Endothelial cell of umbilical vein (primary cell): ENCODE results near the gene TRIM50. TPM values are rescaled to one million over a fixed set of nuclear protein-coding genes. Genes with fewer than 3 reads are reported as not detected.
"Not testable (repeated sequence)": the region's sequence is repeated elsewhere in the genome, so short reads cannot be mapped to it uniquely, and the experiment has no call there.

Source experiments
- BruUV-seq: library from RNA; stranded (reverse); fragments of 400-500 nt; replicated peaks from 2 replicates; lab custom pipeline; 2021; lab: Mats Ljungman, UMichigan
- CTCF ChIA-PET: fragments of 300-600, 350-600 bp; sonication (Branson Sonifier 250); formaldehyde crosslinking; loops from one replicate; lab custom pipeline; 2021; ENCODE audit warnings: antibody characterized with exemption, inconsistent platforms; lab: Charles Lee
- POLR2A ChIA-PET: fragments of 300-600, 350-600 bp; sonication (Branson Sonifier 250); formaldehyde crosslinking; loops from one replicate; lab custom pipeline; 2021; ENCODE audit warnings: antibody characterized with exemption, inconsistent platforms; lab: Charles Lee
- DNase-seq: peaks from one replicate; pipeline ENCODE4 v3.0.0-alpha.2; 2011; ENCODE audit warnings: low read depth, low spot score
- FAIRE-seq: peaks from 2 replicates; lab custom pipeline; 2011; peaks lifted over from hg19 to GRCh38; lab: Jason Lieb, UNC
- H2AFZ ChIP-seq: 2 replicates; pipeline ENCODE4 v1.6.0; 2012; ENCODE audit warnings: low read depth, low read length, control low read depth, inconsistent platforms
- H3K27ac ChIP-seq: 2 replicates; pipeline ENCODE4 v1.5.1; 2011; ENCODE audit warnings: low read depth, mild to moderate bottlenecking, control low read depth, low read length, moderate library complexity; ENCODE audit not compliant: insufficient read depth
- H3K27me3 ChIP-seq, 2 experiments: 2 replicates each; pipeline versions ENCODE4 v1.6.0 to v1.6.1; 2011; ENCODE audit warnings: low read length in 2 of 2, mixed read lengths in 1 of 2; ENCODE audit not compliant: control insufficient read depth in 2 of 2, insufficient read depth in 2 of 2
- H3K36me3 ChIP-seq, 2 experiments: 2 replicates in 1 of 2; 3 replicates in 1 of 2; pipeline ENCODE4 v1.5.1; 2011; ENCODE audit warnings: low read length in 2 of 2, mild to moderate bottlenecking in 1 of 2, moderate library complexity in 1 of 2; ENCODE audit not compliant: control insufficient read depth in 2 of 2, insufficient read depth in 2 of 2; ENCODE audit errors: extremely low read depth in 1 of 2
- H3K4me1 ChIP-seq: 3 replicates; pipeline ENCODE4 v1.5.1; 2011; ENCODE audit warnings: mild to moderate bottlenecking, low read length; ENCODE audit not compliant: control insufficient read depth, insufficient read depth; ENCODE audit errors: extremely low read depth
- H3K4me2 ChIP-seq: 2 replicates; pipeline ENCODE4 v1.6.1; 2011; ENCODE audit warnings: low read length, control low read depth, mixed read lengths; ENCODE audit not compliant: insufficient read depth
- H3K4me3 ChIP-seq, 3 experiments: fragments of 200-600 bp in 1 of 3; sonication (generic), shearing (Covaris generic) in 1 of 3; replicated peaks in 1 of 3; 2 replicates each; pipeline ENCODE4 v1.5.1; 2011 to 2016; ENCODE audit warnings: control low read depth in 3 of 3, low read length in 3 of 3, mild to moderate bottlenecking in 2 of 3, inconsistent platforms in 1 of 3, low read depth in 1 of 3, moderate library complexity in 1 of 3; ENCODE audit not compliant: insufficient read depth in 1 of 3
- H3K79me2 ChIP-seq: 2 replicates; pipeline ENCODE4 v1.6.0; 2012; ENCODE audit warnings: low read length, inconsistent platforms; ENCODE audit not compliant: control insufficient read depth, insufficient read depth
- H3K9ac ChIP-seq: replicated peaks from 2 replicates; pipeline ENCODE3; 2011; ENCODE audit warnings: low read length, control low read depth; ENCODE audit not compliant: insufficient read depth; ENCODE audit errors: extremely low read depth
- H3K9me1 ChIP-seq: replicated peaks from 3 replicates; pipeline ENCODE4 v1.6.0; 2011; ENCODE audit warnings: mild to moderate bottlenecking, low read length; ENCODE audit not compliant: control insufficient read depth, insufficient read depth; ENCODE audit errors: extremely low read depth
- H3K9me3 ChIP-seq: replicated peaks from 2 replicates; pipeline ENCODE4 v1.5.1; 2012; ENCODE audit warnings: low read length, inconsistent platforms; ENCODE audit not compliant: control insufficient read depth, insufficient read depth
- H4K20me1 ChIP-seq: replicated peaks from 2 replicates; pipeline ENCODE3; 2011; ENCODE audit warnings: mild to moderate bottlenecking, low read length; ENCODE audit not compliant: control insufficient read depth, insufficient read depth; ENCODE audit errors: extremely low read depth
- CTCF ChIP-seq, 2 donors: IDR thresholded peaks; 1 replicate in 1 of 2; 2 replicates in 1 of 2; pipeline ENCODE4 v1.5.1; 2011; ENCODE audit warnings: low read length in 2 of 2, mild to moderate bottlenecking in 2 of 2, moderate library complexity in 2 of 2, control low read depth in 1 of 2, inconsistent platforms in 1 of 2, low read depth in 1 of 2; ENCODE audit not compliant: insufficient read depth in 1 of 2; ENCODE audit errors: extremely low read depth in 1 of 2
- EZH2 ChIP-seq: IDR thresholded peaks from 2 replicates; pipeline ENCODE4 v1.6.1; 2012; ENCODE audit warnings: borderline replicate concordance, low read depth, mild to moderate bottlenecking, moderate library complexity, low read length, inconsistent platforms; ENCODE audit not compliant: severe bottlenecking
- FOS ChIP-seq: IDR thresholded peaks from 2 replicates; pipeline ENCODE4 v1.6.1; 2011; ENCODE audit warnings: mild to moderate bottlenecking, low read length, moderate library complexity, borderline replicate concordance; ENCODE audit not compliant: insufficient read depth
- GATA2 ChIP-seq: IDR thresholded peaks from 2 replicates; pipeline ENCODE4 v1.7.0; 2011; ENCODE audit warnings: low read depth, mild to moderate bottlenecking, moderate library complexity, mixed read lengths, low read length; ENCODE audit not compliant: insufficient read length, insufficient read depth
- JUN ChIP-seq: IDR thresholded peaks from 2 replicates; pipeline ENCODE4 v1.6.1; 2011; ENCODE audit warnings: borderline replicate concordance, low read depth; ENCODE audit not compliant: insufficient read length, insufficient read depth
- MAX ChIP-seq: IDR thresholded peaks from 2 replicates; pipeline ENCODE4 v1.6.1; 2011; ENCODE audit not compliant: insufficient read depth, insufficient read length
- MYC ChIP-seq: IDR thresholded peaks from one replicate; pipeline ENCODE4 v1.6.1; 2011; ENCODE audit warnings: mild to moderate bottlenecking, low read depth, low read length
- POLR2A ChIP-seq: IDR thresholded peaks from 2 replicates; pipeline ENCODE4 v1.6.1; 2012; ENCODE audit warnings: low read depth, mild to moderate bottlenecking, control low read depth, low read length
- POLR2AphosphoS5 ChIP-seq: IDR thresholded peaks from 2 replicates; pipeline ENCODE4 v1.6.1; 2012; ENCODE audit warnings: low read depth, mild to moderate bottlenecking, control low read depth, low read length, moderate library complexity; ENCODE audit not compliant: insufficient read depth
- dilution Hi-C: fragments of 300-500 bp; cut with MboI; formaldehyde crosslinking; loops from one replicate; pipeline ENCODE4 v1.15.0; 2019; ENCODE audit warnings: low sequenced_read_pairs; ENCODE audit not compliant: extremely low pct_ligation_motif_present
- intact Hi-C: fragments of 100-400 bp; cut with micrococcal nuclease; formaldehyde crosslinking; loops from one replicate; pipeline ENCODE4 v1.10.0; 2022
- polyA plus RNA-seq, 4 experiments: library from polyadenylated mRNA; depleted of rRNA in 3 of 4; stranded (reverse) in 3 of 4; unstranded in 1 of 4; fragments of >200 nt; gene quantifications; 2 replicates each; pipeline versions ENCODE4 v1.2.1 to v1.2.3, GENCODE V29; 2011 to 2012; ENCODE audit warnings: missing spikeins in 1 of 4
- total RNA-seq: library from RNA; stranded (reverse); gene quantifications from 2 replicates; pipeline ENCODE4 v1.2.3, GENCODE V29; 2021

Gene TRIM50
- total and polyA plus RNA-seq, 2 donors (not counting 3 experiments of a cell fraction or from before 2014, with no cell fraction given): not detected

GRCh38 chr7:73312831-73313520, 14.9 kb downstream of the TRIM50 start:
- FAIRE-seq (no peak), DNase-seq (no peak)

GRCh38 chr7:73311421-73311820, 16.5 kb downstream of the TRIM50 start:
- H3K9ac ChIP-seq, H3K4me2 ChIP-seq, H4K20me1 ChIP-seq, FAIRE-seq, H3K4me1 ChIP-seq, H3K9me3 ChIP-seq, CTCF ChIA-PET, H3K27me3 ChIP-seq, H3K27ac ChIP-seq, DNase-seq, intact Hi-C loops, POLR2A ChIA-PET, H3K4me3 ChIP-seq, BruUV-seq, H3K79me2 ChIP-seq, H2AFZ ChIP-seq, H3K36me3 ChIP-seq, H3K9me1 ChIP-seq, dilution Hi-C loops: not testable (repeated sequence)

More at GRCh38 chr7:73312831-73313520, 14.9 kb downstream of the TRIM50 start:
- H3K4me2 ChIP-seq: no peak overlapping the region
- H3K9ac ChIP-seq: no peak overlapping the region
- POLR2A ChIA-PET: no interaction called here
- no peaks in the 10 kb centered on the region for H3K9me3 ChIP-seq
- H4K20me1 ChIP-seq: no peaks in the 10 kb centered on the region
- BruUV-seq: no TSS peak
- no peak overlapping the region for H3K27ac ChIP-seq
- no peak for TF ChIP-seq POLR2AphosphoS5
- no peak for TF ChIP-seq POLR2A
- no peak for TF ChIP-seq JUN
- no peak for TF ChIP-seq MYC
- no peak for TF ChIP-seq GATA2
- no peak for TF ChIP-seq CTCF (IDR thresholded peaks at IDR 0.05; ENCODE audit: extremely low read depth in 1 of 2, insufficient read depth in 1 of 2, low read depth in 1 of 2, low read length in 2 of 2)
- no peak for TF ChIP-seq MAX
- TF ChIP-seq EZH2: no peak
- no peak for TF ChIP-seq FOS
- intact Hi-C loops (no loop called here), dilution Hi-C loops (no loop called here)
- no peaks in the 10 kb centered on the region for H3K79me2 ChIP-seq
- H2AFZ ChIP-seq: no peak overlapping the region
- H3K4me1 ChIP-seq: no peaks in the 10 kb centered on the region
- CTCF ChIA-PET: no interaction called here
- no peaks in the 10 kb centered on the region for H3K36me3 ChIP-seq
- H3K9me1 ChIP-seq: no peaks in the 10 kb centered on the region
- H3K4me3 ChIP-seq: no peak overlapping the region
- H3K27me3 ChIP-seq: no peaks in the 10 kb centered on the region
